Measurements from ENCODE around the gene SLC9A3.

DNA sequence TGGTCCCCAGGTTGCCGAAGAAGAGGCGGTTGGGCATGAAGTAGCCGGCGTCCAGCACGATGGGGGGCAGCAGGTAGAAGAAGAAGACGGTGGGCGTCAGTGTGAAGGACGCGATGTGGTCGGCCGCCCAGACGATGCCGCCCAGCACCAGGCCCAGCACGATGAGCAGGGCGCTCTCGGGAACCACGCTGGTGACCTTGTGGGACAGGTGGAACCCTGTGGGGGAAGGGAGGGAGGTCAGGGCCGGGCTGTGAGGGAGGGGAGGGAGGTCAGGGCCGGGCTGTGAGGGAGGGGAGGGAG is 32.4 kb downstream of the SLC9A3 start:
- TF ChIP-seq, protein P1, sequence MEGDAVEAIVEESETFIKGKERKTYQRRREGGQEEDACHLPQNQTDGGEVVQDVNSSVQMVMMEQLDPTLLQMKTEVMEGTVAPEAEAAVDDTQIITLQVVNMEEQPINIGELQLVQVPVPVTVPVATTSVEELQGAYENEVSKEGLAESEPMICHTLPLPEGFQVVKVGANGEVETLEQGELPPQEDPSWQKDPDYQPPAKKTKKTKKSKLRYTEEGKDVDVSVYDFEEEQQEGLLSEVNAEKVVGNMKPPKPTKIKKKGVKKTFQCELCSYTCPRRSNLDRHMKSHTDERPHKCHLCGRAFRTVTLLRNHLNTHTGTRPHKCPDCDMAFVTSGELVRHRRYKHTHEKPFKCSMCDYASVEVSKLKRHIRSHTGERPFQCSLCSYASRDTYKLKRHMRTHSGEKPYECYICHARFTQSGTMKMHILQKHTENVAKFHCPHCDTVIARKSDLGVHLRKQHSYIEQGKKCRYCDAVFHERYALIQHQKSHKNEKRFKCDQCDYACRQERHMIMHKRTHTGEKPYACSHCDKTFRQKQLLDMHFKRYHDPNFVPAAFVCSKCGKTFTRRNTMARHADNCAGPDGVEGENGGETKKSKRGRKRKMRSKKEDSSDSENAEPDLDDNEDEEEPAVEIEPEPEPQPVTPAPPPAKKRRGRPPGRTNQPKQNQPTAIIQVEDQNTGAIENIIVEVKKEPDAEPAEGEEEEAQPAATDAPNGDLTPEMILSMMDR (conservative IDR thresholded peaks at IDR 0.05): no peak
- no peak for TF ChIP-seq ZFX (IDR thresholded peaks at IDR 0.05)

All from C4-2B (cell line).